ENCODE results near the gene NUDT1. TPM values are rescaled to one million over a fixed set of nuclear protein-coding genes. Genes with fewer than 3 reads are reported as not detected.
A peak's percentile ranks its signal among the peaks of the same experiment; 100 is the strongest.

NUDT1 gene
- total RNA-seq, 1 donor from 2014 or later: 21.0 TPM

- Histone ChIP-seq H3K36me3 (ENCODE audit: control insufficient read depth, insufficient read depth, low read length) (peaks cover 3% of the 10 kb centered on the region), H3K4me3 (ENCODE audit: low read depth, low read length) (no peak overlapping the region), H3K27me3 (ENCODE audit: control insufficient read depth, insufficient read depth, low read length) (no peaks in the 10 kb centered on the region)
- DNase-seq (ENCODE audit: low read depth): no peak
- TF ChIP-seq, protein P1, sequence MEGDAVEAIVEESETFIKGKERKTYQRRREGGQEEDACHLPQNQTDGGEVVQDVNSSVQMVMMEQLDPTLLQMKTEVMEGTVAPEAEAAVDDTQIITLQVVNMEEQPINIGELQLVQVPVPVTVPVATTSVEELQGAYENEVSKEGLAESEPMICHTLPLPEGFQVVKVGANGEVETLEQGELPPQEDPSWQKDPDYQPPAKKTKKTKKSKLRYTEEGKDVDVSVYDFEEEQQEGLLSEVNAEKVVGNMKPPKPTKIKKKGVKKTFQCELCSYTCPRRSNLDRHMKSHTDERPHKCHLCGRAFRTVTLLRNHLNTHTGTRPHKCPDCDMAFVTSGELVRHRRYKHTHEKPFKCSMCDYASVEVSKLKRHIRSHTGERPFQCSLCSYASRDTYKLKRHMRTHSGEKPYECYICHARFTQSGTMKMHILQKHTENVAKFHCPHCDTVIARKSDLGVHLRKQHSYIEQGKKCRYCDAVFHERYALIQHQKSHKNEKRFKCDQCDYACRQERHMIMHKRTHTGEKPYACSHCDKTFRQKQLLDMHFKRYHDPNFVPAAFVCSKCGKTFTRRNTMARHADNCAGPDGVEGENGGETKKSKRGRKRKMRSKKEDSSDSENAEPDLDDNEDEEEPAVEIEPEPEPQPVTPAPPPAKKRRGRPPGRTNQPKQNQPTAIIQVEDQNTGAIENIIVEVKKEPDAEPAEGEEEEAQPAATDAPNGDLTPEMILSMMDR (IDR thresholded peaks at IDR 0.05; ENCODE audit: insufficient read depth, low read length, poor library complexity, severe bottlenecking): peak; percentile 87
Measured at GRCh38 chr7:2209146-2209960, 32.7 kb upstream of the NUDT1 start.

DNA sequence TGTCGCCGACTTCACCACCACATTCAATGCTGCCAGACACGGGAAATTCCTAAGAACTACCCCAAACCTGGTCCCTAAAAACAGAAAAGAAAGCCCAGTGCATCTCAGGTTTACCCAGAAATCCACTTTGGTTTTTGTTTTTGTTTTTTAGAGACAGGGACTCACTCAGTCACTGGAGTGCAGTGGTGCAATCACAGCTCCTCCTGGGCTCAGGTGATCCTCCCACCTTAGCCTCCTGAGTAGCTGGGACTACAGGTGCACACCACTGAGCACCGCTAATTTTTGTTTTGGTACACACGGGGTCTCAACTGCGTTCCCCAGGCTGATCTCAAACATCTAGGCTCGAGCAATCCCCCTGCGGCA, 32.1 kb upstream of the NUDT1 start:
- Histone ChIP-seq H3K36me3 (ENCODE audit: control insufficient read depth, insufficient read depth, low read length) (peaks cover 3% of the 10 kb centered on the region), H3K4me3 (ENCODE audit: low read depth, low read length) (no peak overlapping the region), H3K27me3 (ENCODE audit: control insufficient read depth, insufficient read depth, low read length) (no peaks in the 10 kb centered on the region)
- DNase-seq (ENCODE audit: low read depth): no peak
- TF ChIP-seq, protein P1 (IDR thresholded peaks at IDR 0.05; ENCODE audit: insufficient read depth, low read length, poor library complexity, severe bottlenecking): no peak

DNA sequence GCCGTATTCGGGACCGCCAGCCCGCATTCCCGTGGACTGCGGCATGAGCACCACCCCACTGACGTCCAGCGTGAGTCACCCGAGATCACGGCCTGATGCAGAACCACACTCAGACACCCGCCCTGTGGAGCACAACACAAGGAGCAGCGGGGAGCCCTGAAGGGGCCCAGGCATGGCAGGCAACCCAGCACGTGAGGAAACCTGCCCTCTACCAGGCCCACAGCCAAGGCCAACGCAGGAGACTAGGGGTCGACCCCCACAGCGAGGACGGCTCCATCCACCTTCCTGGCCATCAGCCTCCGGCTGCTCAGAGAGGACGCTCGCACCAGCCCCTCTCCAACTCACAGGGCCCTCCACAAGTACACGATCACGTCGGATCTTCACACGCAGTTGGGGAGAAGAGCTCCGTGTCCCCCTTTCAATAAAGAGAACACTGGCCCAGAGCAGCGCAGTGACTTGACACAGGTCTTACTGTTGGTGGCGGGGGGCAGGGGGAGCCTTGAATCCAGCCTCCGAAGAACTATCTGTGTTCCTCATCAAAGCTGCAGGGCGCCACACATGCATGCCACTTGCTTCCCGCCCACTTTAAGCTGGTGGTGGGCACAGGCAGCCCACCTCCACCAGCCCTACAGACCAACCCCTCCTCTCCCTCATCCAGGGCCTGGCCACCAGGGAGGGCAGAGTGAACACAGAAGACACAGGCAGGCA, 31.3 kb upstream of the NUDT1 start:
- H3K27me3 ChIP-seq (ENCODE audit: control insufficient read depth, insufficient read depth, low read length): no peaks in the 10 kb centered on the region
- DNase-seq (ENCODE audit: low read depth): no peak
- TF ChIP-seq, protein P1 (IDR thresholded peaks at IDR 0.05; ENCODE audit: insufficient read depth, low read length, poor library complexity, severe bottlenecking): no peak
- H3K4me3 ChIP-seq (ENCODE audit: low read depth, low read length): no peak overlapping the region
- peaks cover 3% of the 10 kb centered on the region for H3K36me3 ChIP-seq (ENCODE audit: control insufficient read depth, insufficient read depth, low read length)

- no peaks in the 10 kb centered on the region for H3K27me3 ChIP-seq (ENCODE audit: control insufficient read depth, insufficient read depth, low read length)
- H3K4me3 ChIP-seq (ENCODE audit: low read depth, low read length): no peak overlapping the region
- TF ChIP-seq, protein P1 (IDR thresholded peaks at IDR 0.05; ENCODE audit: insufficient read depth, low read length, poor library complexity, severe bottlenecking): no peak
- DNase-seq (ENCODE audit: low read depth): no peak
- peaks cover 5% of the 10 kb centered on the region for H3K36me3 ChIP-seq (ENCODE audit: control insufficient read depth, insufficient read depth, low read length)
Measured at GRCh38 chr7:2211259-2211880, 30.7 kb upstream of the NUDT1 start.

DNA sequence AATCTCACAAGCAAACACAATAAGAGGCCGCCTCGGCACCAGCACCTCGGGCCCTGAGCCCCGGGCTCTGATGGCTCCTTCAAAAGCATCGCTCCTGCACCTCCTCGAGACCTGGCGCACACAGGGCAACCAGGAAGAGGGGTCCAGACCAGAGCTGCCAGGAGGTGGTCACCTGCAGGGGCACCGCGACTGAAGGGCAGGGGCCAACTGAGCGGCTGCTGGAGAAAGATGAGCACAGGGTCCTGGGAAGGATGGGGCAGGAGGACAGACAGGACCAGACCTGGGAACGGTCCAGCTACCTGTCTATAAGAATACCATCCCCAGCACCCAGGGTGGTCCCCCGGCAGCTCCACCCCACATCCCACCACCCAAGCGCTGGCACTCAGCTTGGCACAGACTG, 30.1 kb upstream of the NUDT1 start:
- no peak for DNase-seq (ENCODE audit: low read depth)
- Histone ChIP-seq H3K4me3 (ENCODE audit: low read depth, low read length) (no peak overlapping the region), H3K36me3 (ENCODE audit: control insufficient read depth, insufficient read depth, low read length) (peaks cover 5% of the 10 kb centered on the region), H3K27me3 (ENCODE audit: control insufficient read depth, insufficient read depth, low read length) (no peaks in the 10 kb centered on the region)
- TF ChIP-seq, protein P1 (IDR thresholded peaks at IDR 0.05; ENCODE audit: insufficient read depth, low read length, poor library complexity, severe bottlenecking): no peak
